Activated T-cell treated with anti-CD3 and anti-CD28 coated beads, Interleukin-2, amount 50 U/mL, for 48 hours (primary cell): ENCODE data around the gene CORIN.
"Not testable (repeated sequence)": the region's sequence is repeated elsewhere in the genome, so short reads cannot be mapped to it uniquely, and the experiment has no call there.

Experiments
- DNase-seq, 2 experiments: peaks; one replicate each; pipeline ENCODE4 v3.0.0-alpha.2; 2020

CORIN gene

GRCh38 chr4:47763279-47763678 is 74.6 kb downstream of the CORIN start:
- no peak for DNase-seq

DNA sequence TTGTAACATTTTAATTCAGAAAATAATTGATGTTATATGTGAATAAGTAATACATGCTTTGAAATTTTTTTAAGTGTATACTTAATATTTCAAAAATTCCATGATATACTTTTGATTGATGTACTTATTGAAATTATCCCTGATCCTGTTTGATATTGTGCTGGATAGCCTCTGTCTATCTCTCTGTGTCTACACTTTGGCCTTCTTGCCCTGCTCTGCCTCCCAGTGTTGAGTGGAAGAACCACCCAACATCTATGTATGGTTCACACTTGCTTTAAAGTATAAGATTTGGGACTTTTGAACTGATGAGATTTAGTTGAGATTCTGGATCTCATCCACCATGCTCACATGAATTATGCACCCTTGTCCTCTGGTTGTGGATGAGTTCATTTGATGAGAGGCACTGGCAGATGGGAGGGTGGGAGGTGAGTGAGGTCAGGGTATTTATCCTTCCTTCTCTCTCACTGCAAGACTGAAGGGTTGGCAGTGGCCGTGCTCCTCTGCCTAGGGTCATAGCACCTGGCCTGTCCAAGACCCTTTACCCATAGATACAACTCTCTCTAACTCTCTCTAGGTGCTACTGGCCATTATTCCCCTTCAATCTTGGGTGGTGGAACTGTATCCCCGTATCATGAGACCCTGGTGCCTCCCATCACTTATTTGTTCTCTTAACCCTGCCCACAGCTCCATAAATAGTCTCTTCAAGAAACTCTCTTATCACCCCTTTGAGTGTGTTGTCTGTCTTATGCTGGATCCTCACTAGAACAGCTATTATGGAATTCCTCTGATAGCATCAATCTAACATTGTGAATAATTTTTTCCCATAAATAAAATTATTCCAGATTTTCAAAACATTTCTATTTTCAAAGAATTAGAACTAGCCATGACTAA is 75.2 kb downstream of the CORIN start:
- no peak for DNase-seq

GRCh38 chr4:47753316-47753715 is 84.6 kb downstream of the CORIN start:
- DNase-seq: not testable (repeated sequence)

GRCh38 chr4:47752214-47752613 is 85.7 kb downstream of the CORIN start:
- DNase-seq: no peak

GRCh38 chr4:47750788-47751187 is 87.1 kb downstream of the CORIN start:
- no peak for DNase-seq

DNA sequence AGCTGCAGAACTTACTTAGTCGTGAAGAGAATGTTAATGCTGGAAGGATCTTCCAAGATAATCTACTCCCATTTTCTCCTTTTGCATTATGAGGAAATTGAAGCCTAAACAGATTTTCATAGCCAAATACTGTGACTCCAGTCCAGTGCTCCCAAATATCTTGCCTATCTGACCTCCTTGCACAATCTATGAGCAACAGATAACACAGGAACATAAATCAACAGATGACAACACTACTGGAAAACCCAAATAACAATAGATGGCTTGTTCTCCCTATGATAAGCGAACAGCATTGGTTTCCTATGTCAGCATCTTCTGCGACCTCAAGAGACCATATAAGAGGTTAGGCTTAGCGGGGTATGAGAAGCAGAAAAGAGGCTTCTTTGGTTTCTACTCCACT is 88.0 kb downstream of the CORIN start:
- no peak for DNase-seq

DNA sequence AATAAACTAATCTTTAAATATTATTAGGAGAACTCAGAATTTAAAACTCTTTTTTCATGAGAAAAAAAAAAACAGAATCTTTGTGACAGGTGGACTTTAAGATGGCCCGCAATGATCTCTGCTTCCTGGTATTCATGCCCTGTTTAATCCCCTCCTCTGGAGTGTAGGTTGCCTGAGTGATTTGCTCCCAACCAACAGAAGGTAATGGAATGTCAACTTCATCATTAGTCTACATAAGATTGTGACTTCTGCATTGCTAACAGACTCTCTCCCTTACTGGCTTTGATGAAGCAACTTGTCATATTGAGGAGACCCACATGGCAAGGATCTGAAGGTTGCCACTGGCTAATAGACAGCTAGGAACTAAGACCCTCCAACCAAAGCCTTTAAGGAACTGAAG is 88.8 kb downstream of the CORIN start:
- no peak for DNase-seq

DNA sequence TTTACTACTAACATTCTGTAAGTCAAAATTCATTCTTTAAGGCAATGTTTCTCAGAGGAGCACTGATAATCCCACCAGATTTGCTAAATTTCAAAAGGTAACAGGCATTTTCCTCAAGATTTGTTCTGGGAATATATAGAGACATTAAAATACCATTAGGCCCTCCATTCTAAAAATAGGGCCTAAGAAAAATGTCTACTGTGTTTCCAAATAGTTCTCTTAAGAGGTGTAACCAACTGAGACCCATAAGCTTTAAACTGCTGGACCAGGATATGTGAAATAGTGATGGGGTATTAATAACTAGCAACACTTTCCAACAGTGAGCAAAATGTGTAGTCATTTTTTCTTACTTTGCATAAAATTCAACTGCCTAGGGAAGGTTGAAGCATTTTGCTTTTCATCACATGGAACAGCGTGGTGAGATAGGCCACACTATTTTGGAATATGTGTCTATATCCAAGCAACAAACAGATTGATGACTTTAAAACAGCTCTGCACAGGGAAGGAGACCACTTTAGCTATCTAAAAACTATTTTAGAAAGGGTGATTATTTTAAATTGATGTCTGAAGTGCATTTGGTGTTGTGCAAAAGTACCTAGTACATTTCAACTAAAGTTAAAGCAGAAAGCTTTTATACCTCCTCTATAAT is 89.9 kb downstream of the CORIN start:
- DNase-seq: no peak

- DNase-seq: no peak
Observed at GRCh38 chr4:47747211-47747610, 90.7 kb downstream of the CORIN start.

GRCh38 chr4:47746122-47746521 is 91.7 kb downstream of the CORIN start:
- no peak for DNase-seq

- no peak for DNase-seq
Observed at GRCh38 chr4:47744843-47745382, 93.0 kb downstream of the CORIN start.

- no peak for DNase-seq
Observed at GRCh38 chr4:47744253-47744652, 93.6 kb downstream of the CORIN start.

- no peak for DNase-seq
Observed at GRCh38 chr4:47741200-47741599, 96.7 kb downstream of the CORIN start.

DNA sequence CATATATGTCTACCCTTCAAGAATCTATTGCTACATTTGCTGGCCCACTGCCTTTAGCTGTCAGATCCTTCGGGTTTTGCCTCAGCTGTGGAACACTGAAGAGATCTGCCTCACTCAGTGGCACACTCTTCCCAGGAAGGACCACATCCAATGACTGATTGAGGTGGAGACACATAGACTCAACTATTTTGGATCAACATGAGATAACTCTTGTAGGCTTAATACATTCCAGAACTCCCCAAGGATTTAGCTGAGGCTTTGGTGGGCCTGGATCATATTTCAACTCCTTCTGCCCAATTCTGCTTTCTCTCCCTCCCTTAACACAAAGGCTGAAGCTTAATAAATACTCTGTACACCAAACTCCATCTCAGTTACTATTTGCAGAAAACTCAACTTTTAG is 100.5 kb downstream of the CORIN start:
- no peak for DNase-seq

- DNase-seq: no peak
Observed at GRCh38 chr4:47736555-47736954, 101.3 kb downstream of the CORIN start.

DNA sequence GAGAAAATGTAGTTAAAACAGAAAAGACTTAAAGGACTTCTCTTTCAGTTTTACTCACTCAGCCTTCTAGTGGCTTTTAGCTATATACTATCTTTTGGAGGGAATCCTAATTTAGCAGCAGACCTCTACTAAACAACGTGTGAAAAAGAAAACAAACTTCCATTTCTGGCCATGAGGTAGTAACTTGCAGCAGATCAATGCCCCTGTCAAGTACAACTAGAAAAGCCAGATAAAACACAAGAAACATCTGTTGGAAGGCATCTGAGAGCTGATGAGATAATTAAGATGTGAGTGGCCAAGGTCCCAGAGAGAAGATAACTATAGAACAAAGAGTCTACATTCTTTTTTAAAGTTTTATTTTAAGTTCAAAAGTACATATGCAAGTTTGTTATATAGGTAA is 101.7 kb downstream of the CORIN start:
- DNase-seq: no peak

GRCh38 chr4:47733302-47734175 is 104.3 kb downstream of the CORIN start:
- DNase-seq: no peak

- DNase-seq: no peak
Observed at GRCh38 chr4:47731182-47731581, 106.7 kb downstream of the CORIN start.

DNA sequence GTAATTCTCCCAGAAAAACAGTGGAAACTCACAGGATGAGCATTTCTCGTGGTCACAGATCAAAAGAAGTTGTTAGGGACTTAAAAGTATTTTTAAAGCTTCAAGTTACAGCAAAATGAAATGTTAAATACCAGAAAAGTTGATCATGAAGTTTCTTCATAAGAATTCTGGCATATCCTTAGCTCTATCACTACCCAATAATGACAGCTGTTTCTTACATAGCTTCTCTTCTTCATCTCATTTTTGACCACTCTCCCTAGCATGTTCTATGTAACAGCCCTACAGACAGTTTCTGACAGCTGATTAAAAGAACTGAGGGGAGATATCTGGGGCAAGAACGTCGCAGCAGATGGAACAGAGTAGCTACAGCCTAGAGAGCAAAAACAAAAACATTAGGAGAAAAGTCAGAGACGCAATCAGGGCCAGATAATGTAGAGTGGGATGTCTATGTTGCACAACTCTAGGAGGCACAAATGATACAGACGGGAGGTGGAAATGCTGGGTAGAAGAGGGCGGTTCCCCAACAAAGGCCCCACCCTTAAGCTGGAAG is 108.7 kb downstream of the CORIN start:
- DNase-seq: no peak

- no peak for DNase-seq
Observed at GRCh38 chr4:47721892-47722575, 115.8 kb downstream of the CORIN start.

- DNase-seq: no peak
Observed at GRCh38 chr4:47721485-47721884, 116.4 kb downstream of the CORIN start.

DNA sequence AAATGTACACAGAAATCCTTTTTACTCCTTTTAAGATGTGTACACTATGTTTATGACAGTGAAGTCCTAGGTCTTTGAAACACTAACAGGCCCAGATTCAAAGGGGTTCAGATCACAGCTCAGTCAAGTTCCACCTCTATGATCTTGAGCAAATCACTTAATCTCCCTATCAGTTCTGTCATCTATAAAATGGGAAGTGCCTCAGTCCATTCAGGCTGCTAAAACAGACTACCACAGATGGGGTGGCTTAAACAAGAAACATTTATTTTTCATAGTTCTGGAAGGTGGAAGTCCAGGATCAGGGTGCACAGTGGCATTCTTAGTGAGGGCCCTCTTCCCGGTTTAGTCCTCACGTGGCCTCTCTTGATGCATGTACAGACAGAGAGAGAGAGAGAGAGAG is 117.1 kb downstream of the CORIN start:
- DNase-seq: no peak
